Mammary epithelial cell (primary cell): Measurements from ENCODE around the gene TUBA1C.

Experiments
- EZH2 ChIP-seq: IDR thresholded peaks from 2 replicates; pipeline ENCODE4 v1.6.1; 2012; ENCODE audit warnings: low read length, inconsistent platforms, borderline replicate concordance
- TF ChIP-seq, protein P1 (sequence below), 2 donors: IDR thresholded peaks in 1 of 2; conservative IDR thresholded peaks in 1 of 2; 2 replicates each; pipeline ENCODE4 v1.5.1; 2011 to 2012; ENCODE audit warnings: inconsistent platforms in 2 of 2, low read length in 2 of 2, mild to moderate bottlenecking in 2 of 2, control low read depth in 1 of 2, low read depth in 1 of 2; ENCODE audit not compliant: insufficient read depth in 1 of 2; ENCODE audit errors: extremely low read depth in 1 of 2

- TF ChIP-seq, protein P1, sequence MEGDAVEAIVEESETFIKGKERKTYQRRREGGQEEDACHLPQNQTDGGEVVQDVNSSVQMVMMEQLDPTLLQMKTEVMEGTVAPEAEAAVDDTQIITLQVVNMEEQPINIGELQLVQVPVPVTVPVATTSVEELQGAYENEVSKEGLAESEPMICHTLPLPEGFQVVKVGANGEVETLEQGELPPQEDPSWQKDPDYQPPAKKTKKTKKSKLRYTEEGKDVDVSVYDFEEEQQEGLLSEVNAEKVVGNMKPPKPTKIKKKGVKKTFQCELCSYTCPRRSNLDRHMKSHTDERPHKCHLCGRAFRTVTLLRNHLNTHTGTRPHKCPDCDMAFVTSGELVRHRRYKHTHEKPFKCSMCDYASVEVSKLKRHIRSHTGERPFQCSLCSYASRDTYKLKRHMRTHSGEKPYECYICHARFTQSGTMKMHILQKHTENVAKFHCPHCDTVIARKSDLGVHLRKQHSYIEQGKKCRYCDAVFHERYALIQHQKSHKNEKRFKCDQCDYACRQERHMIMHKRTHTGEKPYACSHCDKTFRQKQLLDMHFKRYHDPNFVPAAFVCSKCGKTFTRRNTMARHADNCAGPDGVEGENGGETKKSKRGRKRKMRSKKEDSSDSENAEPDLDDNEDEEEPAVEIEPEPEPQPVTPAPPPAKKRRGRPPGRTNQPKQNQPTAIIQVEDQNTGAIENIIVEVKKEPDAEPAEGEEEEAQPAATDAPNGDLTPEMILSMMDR (conservative IDR thresholded peaks at IDR 0.05 in 1 of 2, IDR thresholded peaks at IDR 0.05 in 1 of 2; ENCODE audit: extremely low read depth in 1 of 2, insufficient read depth in 1 of 2, low read depth in 1 of 2, low read length in 2 of 2): no peak
- TF ChIP-seq EZH2: no peak
Measured at GRCh38 chr12:49243631-49244030, 21.3 kb upstream of the TUBA1C start.
